ENCODE data around the gene CHN1.

CHN1 gene

GRCh38 chr2:174796319-174796771, 208.8 kb downstream of the CHN1 start:
- no peak overlapping the region for H3K4me3 ChIP-seq (ENCODE audit: low read depth, low read length)
- no peak for TF ChIP-seq CTCF (conservative IDR thresholded peaks at IDR 0.05; ENCODE audit: low read depth, low read length)
- DNase-seq (ENCODE audit: low read depth): no peak

- peak; percentile 40 for DNase-seq (ENCODE audit: low read depth)
- H3K4me3 ChIP-seq (ENCODE audit: low read depth, low read length): no peak overlapping the region
- TF ChIP-seq CTCF (conservative IDR thresholded peaks at IDR 0.05; ENCODE audit: low read depth, low read length): no peak
These were observed 210.3 kb downstream of the CHN1 start for GRCh38 chr2:174794851-174795374.

- TF ChIP-seq CTCF (conservative IDR thresholded peaks at IDR 0.05; ENCODE audit: low read depth, low read length): no peak
- H3K4me3 ChIP-seq (ENCODE audit: low read depth, low read length): no peak overlapping the region
- DNase-seq (ENCODE audit: low read depth): peak; percentile 25
These were observed 212.7 kb downstream of the CHN1 start for GRCh38 chr2:174792309-174793025.

GRCh38 chr2:174791746-174792280, 213.4 kb downstream of the CHN1 start:
- DNase-seq (ENCODE audit: low read depth): no peak
- TF ChIP-seq CTCF (conservative IDR thresholded peaks at IDR 0.05; ENCODE audit: low read depth, low read length): no peak

GRCh38 chr2:174791020-174791419, 214.2 kb downstream of the CHN1 start:
- no peak overlapping the region for H3K4me3 ChIP-seq (ENCODE audit: low read depth, low read length)
- DNase-seq (ENCODE audit: low read depth): no peak
- TF ChIP-seq CTCF (conservative IDR thresholded peaks at IDR 0.05; ENCODE audit: low read depth, low read length): no peak

More at GRCh38 chr2:174791746-174792280, 213.4 kb downstream of the CHN1 start:
- H3K4me3 ChIP-seq (ENCODE audit: low read depth, low read length): no peak overlapping the region

- no peak overlapping the region for H3K4me3 ChIP-seq (ENCODE audit: low read depth, low read length)
- no peak for TF ChIP-seq CTCF (conservative IDR thresholded peaks at IDR 0.05; ENCODE audit: low read depth, low read length)
- no peak for DNase-seq (ENCODE audit: low read depth)
These were observed 216.2 kb downstream of the CHN1 start for GRCh38 chr2:174789001-174789400.
